Psoas muscle (tissue), 8 donors: ENCODE data around the gene ANKRD30B. TPM values are rescaled to one million over a fixed set of nuclear protein-coding genes. Genes with fewer than 3 reads are reported as not detected.
"Not testable (repeated sequence)": the region's sequence is repeated elsewhere in the genome, so short reads cannot be mapped to it uniquely, and the experiment has no call there.

Source experiments
- ATAC-seq, 4 donors: fragments of 200-7000 bp; cut with Tn5 transposase; one replicate each; pipeline ENCODE4 v1.9.1; 2020; ENCODE audit warnings: moderate library complexity in 3 of 4, mild to moderate bottlenecking in 2 of 4
- DNase-seq, 2 donors: peaks; one replicate each; pipeline ENCODE4 v3.0.0-alpha.2; 2020
- H3K27ac ChIP-seq: fragments of 200-600 bp; one replicate; pipeline ENCODE4 v1.8.0; 2022
- H3K27me3 ChIP-seq, 3 donors: fragments of 200-600 bp in 1 of 3; one replicate each; pipeline versions ENCODE4 v1.6.1 to v1.8.0; 2013 to 2022; ENCODE audit warnings: low read length in 2 of 3, mild to moderate bottlenecking in 2 of 3, moderate library complexity in 1 of 3; ENCODE audit not compliant: insufficient read depth in 3 of 3
- H3K36me3 ChIP-seq, 2 donors: fragments of 200-600 bp in 1 of 2; one replicate each; pipeline versions ENCODE4 v1.6.1 to v1.8.0; 2013 to 2022; ENCODE audit warnings: low read depth in 1 of 2, mild to moderate bottlenecking in 1 of 2, moderate library complexity in 1 of 2; ENCODE audit not compliant: insufficient read depth in 1 of 2
- H3K4me1 ChIP-seq: fragments of 200-600 bp; one replicate; pipeline ENCODE4 v1.8.0; 2022
- H3K4me3 ChIP-seq: fragments of 200-600 bp; one replicate; pipeline ENCODE4 v1.8.0; 2022; ENCODE audit warnings: mild to moderate bottlenecking
- H3K9me3 ChIP-seq: fragments of 200-600 bp; one replicate; pipeline ENCODE4 v1.8.0; 2022
- CTCF ChIP-seq: fragments of 200-600 bp; IDR thresholded peaks from one replicate; pipeline ENCODE4 v1.8.0; 2022; ENCODE audit warnings: antibody characterized with exemption
- WGBS, 3 donors: extraction: QIAGEN DNeasy Blood & Tissue Kit; methylation state at CpG; one replicate each; pipeline versions ENCODE4 v1.1.6 to v1.1.7; 2013; 5-methylcytosine and 5-hydroxymethylcytosine counted together
- intact Hi-C, 2 donors: fragments of 100-400 bp; cut with DNase I; formaldehyde crosslinking; loops; one replicate each; pipeline versions ENCODE4 v1.11.0 to v1.14.2; 2022
- polyA plus RNA-seq, 3 donors: library from polyadenylated mRNA; stranded (reverse); fragments of 200-250 nt; gene quantifications; one replicate each; pipeline ENCODE4 v1.2.3, GENCODE V29; 2013
- total RNA-seq, 4 donors: library from RNA; stranded (reverse); fragmentation: NEBNext Ultra II Directional in 2 of 4; extraction: Animal tissue kit (Norgen Biotek cat#: 25700) in 2 of 4; gene quantifications; one replicate each; pipeline versions ENCODE4 v1.2.1 to v1.2.4, GENCODE V29; 2021 to 2023
- donor health status: healthy with polysubstance abuse.
- donor health status: DM: no; HTN: no; CAD: no; lungs with moderate emphysema.
- donor health status: Bipolar disorder and iron deficiency.
- donor health status: healthy.
- donor health status: DM: yes; HTN: yes; CAD: no.
- donor health status: DM: no; HTN: no; CAD: no.
- donor health status: DM: no; HTN: no; CAD: no.
- donor health status: DM: yes; HTN: yes; CAD: no.

The ANKRD30B gene
- total and polyA plus RNA-seq, 7 donors = 0.04 to 0.10 TPM; not detected in 5

- no peak for DNase-seq
- no peaks in the 10 kb centered on the region for H3K27me3 ChIP-seq
- no peak overlapping the region for H3K4me3 ChIP-seq
- no peak overlapping the region for H3K27ac ChIP-seq
- intact Hi-C loops = no loop called here
- H3K9me3 ChIP-seq = no peaks in the 10 kb centered on the region
- ATAC-seq = no peak
- 63 to 69% (median 68%) methylated on average over 2 of the region's 2 CpGs for WGBS, 3 donors
- TF ChIP-seq CTCF = no peak
- H3K36me3 ChIP-seq = no peaks in the 10 kb centered on the region
- H3K4me1 ChIP-seq = no peaks in the 10 kb centered on the region
Observed at GRCh38 chr18:14776801-14777200, 28.8 kb downstream of the ANKRD30B start.

DNA sequence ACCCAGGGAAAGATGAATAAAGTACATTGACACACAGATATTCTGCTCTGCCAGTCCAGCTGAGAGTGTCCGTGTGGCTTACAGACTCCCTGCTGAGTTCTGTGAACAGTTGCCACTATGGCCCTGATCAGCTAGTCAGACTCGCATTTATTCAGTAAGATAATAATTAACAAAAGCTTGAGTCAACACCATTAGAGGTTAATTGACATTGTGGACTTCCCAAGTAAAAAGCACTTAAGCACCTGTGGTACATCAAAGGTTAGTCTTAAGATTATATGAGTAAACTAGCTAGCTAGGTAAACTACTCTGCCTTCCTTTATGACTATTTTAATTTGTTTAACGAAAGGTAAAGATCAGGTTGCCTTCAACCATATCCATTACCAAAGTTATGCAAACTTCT is 33.7 kb downstream of the ANKRD30B start:
- intact Hi-C loops = no loop called here
- 72 to 79% (median 73%) methylated on average over 3 of the region's 3 CpGs for WGBS, 3 donors
- no peak for TF ChIP-seq CTCF

GRCh38 chr18:14784133-14784532 is 36.2 kb downstream of the ANKRD30B start:
- 67 to 75% (median 71%) methylated on average over 2 of the region's 2 CpGs for WGBS, 3 donors
- Histone ChIP-seq H3K9me3 (no peaks in the 10 kb centered on the region), H3K27ac (no peak overlapping the region), H3K4me1 (no peaks in the 10 kb centered on the region), H3K36me3 (no peaks in the 10 kb centered on the region), H3K27me3 (no peaks in the 10 kb centered on the region), H3K4me3 (no peak overlapping the region)
- DNase-seq (no peak), ATAC-seq (no peak)
- intact Hi-C loops = no loop called here
- TF ChIP-seq CTCF = no peak

More for the DNA sequence above, 33.7 kb downstream of the ANKRD30B start:
- Histone ChIP-seq H3K4me3 (no peak overlapping the region), H3K4me1 (no peaks in the 10 kb centered on the region), H3K27ac (no peak overlapping the region), H3K27me3 (no peaks in the 10 kb centered on the region), H3K9me3 (no peaks in the 10 kb centered on the region), H3K36me3 (no peaks in the 10 kb centered on the region)
- DNase-seq (no peak), ATAC-seq (no peak)

DNA sequence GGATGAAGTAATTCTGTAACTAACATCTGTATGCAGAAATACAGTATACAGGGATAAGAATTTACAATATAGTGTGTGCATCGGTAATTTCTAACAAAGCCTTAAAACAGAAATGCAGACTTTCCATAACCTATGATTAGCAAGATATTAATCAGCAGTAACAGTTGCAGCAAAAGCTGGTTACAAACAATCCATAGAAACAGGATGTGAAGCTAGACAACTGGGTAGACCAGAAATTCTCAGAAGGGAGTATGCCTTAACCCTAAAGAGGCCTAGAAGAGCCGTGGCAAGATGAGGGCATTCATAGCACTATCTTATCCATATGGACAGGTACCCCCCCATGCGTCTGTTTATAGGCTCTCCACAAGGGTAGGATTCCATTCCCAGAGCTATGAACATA is 48.9 kb downstream of the ANKRD30B start:
- H3K27ac ChIP-seq, H3K27me3 ChIP-seq, ATAC-seq, intact Hi-C loops, H3K4me3 ChIP-seq, H3K4me1 ChIP-seq, H3K9me3 ChIP-seq, DNase-seq, H3K36me3 ChIP-seq: not testable (repeated sequence)
- 74 to 77% (median 76%) methylated on average over 3 of the region's 3 CpGs for WGBS, 3 donors

DNA sequence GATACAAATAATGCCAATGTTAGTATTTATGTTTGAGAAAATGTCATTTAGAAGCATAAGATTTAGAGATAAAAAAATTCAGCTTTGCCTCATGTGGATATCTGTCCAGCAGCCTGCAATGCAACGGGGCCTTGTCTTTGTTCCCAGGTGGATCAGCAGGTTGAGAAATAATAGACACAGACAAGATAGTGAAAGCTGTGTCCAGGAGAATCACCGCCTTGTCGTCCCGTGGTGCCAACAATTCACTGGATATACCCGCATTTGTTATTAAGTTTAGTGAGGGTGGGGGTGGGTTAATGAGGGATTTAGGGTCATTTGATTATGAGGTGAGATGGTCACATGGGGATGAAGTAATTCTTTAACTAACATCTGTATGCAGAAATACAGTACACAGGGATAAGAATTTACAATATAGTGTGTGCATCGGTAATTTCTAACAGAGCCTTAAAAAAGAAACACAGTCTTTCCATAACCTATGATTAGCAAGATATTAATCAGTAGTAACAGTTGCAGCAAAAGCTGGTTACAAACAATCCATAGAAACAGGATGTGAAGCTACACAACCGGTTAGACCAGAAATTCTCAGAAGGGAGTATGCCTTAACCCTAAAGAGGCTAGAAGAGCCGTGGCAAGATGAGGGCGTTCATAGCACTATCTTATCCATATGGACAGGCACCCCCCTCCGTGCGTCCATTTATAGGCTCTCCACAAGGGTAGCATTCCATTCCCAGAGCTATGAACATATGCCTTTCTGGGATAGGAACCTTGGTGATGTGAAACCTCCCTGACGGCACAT is 50.2 kb downstream of the ANKRD30B start:
- ATAC-seq, H3K27me3 ChIP-seq, H3K27ac ChIP-seq, H3K36me3 ChIP-seq, DNase-seq, H3K9me3 ChIP-seq, H3K4me1 ChIP-seq, H3K4me3 ChIP-seq, intact Hi-C loops: not testable (repeated sequence)
- 87 to 91% (median 88%) methylated on average over 11 to 12 of the region's 12 CpGs for WGBS, 3 donors

- ATAC-seq, H3K4me3 ChIP-seq, H3K9me3 ChIP-seq, H3K4me1 ChIP-seq, H3K27ac ChIP-seq, DNase-seq, H3K27me3 ChIP-seq, intact Hi-C loops, H3K36me3 ChIP-seq: not testable (repeated sequence)
- WGBS, 3 donors = 87 to 96% (median 94%) methylated on average over 11 to 12 of the region's 13 CpGs
Observed at GRCh38 chr18:14811081-14811480, 63.1 kb downstream of the ANKRD30B start.

GRCh38 chr18:14826972-14827632 is 79.1 kb downstream of the ANKRD30B start:
- 48 to 65% (median 61%) methylated on average over 2 of the region's 2 CpGs for WGBS, 3 donors

DNA sequence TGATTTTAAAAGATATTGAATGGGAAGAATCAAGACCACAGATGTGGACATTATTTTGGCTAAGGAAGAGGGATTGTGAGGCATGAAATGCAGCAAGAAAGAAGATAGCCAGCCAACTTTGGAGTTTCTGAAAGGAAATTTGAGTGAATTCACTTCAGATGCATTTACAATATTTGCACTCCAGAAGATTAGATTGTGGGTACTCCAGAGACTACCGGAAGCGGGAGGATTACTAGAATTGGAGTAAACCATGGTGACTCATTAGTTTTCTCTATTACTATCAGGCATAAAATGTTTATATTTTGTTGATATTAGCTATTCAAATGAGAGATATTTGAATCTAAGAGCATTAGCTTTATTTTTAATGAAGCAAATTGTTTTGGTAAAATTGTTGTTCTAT is 93.6 kb downstream of the ANKRD30B start:
- DNase-seq, intact Hi-C loops, H3K9me3 ChIP-seq, H3K27ac ChIP-seq, H3K27me3 ChIP-seq, ATAC-seq, H3K36me3 ChIP-seq, H3K4me1 ChIP-seq, H3K4me3 ChIP-seq: not testable (repeated sequence)
- 76 to 83% (median 79%) methylated on average over 2 of the region's 2 CpGs for WGBS, 3 donors

More at GRCh38 chr18:14826972-14827632, 79.1 kb downstream of the ANKRD30B start:
- H3K4me1 ChIP-seq, intact Hi-C loops, H3K9me3 ChIP-seq, DNase-seq, H3K36me3 ChIP-seq, ATAC-seq, H3K4me3 ChIP-seq, H3K27me3 ChIP-seq, H3K27ac ChIP-seq: not testable (repeated sequence)
